ENCODE results near the gene CPSF6.
"Not testable (repeated sequence)": the region's sequence is repeated elsewhere in the genome, so short reads cannot be mapped to it uniquely, and the experiment has no call there.

The CPSF6 gene

DNA sequence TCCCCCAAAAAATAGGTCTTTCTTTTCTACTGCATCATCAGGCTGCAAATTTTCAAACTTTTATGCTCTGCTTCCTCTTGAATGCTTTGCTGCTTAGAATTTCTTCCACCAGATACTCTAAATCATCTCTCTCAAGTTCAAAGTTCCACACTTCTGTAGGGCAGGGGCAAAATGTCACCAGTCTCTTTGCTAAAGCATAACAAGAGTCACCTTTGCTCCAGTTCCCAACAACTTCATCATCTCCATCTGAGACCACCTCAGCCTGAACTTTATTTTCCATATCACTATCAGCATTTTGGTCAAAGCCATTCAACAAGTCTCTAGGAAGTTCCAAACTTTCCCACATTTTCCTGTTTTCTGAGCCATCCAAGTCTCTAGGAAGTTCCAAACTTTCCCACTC, 77.4 kb downstream of the CPSF6 start:
- H3K4me1 Mint-ChIP-seq (ENCODE audit: low read depth in 2 of 2); ATAC-seq (replicated peaks); DNase-seq; H3K4me3 Mint-ChIP-seq; H3K27ac Mint-ChIP-seq; H3K36me3 Mint-ChIP-seq (ENCODE audit: insufficient read depth); H3K9me3 Mint-ChIP-seq: not testable (repeated sequence)
- peaks cover 15 to 22% of the 10 kb centered on the region in 2 donors for H3K27me3 Mint-ChIP-seq

DNA sequence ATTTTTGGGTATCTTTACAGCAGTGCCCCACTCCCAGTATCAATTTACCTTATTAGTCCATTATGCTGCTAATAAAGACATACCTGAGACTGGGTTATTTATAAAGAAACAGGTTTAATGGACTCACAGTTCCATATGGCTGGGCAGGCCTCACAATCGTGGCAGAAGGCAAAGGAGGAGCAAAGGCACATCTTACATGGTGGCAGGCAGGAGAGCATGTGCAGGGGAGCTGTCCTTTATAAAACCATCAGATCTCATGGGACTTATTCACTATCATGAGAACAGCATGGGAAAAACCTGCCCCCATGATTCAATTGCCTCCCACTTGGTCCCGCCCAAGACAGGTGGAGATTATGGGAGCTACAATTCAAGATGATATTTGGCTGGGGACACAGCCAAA, 77.9 kb downstream of the CPSF6 start:
- not testable (repeated sequence) for ATAC-seq (replicated peaks); H3K4me1 Mint-ChIP-seq (ENCODE audit: low read depth in 2 of 2); H3K27ac Mint-ChIP-seq; H3K9me3 Mint-ChIP-seq; H3K4me3 Mint-ChIP-seq; H3K36me3 Mint-ChIP-seq (ENCODE audit: insufficient read depth); DNase-seq
- H3K27me3 Mint-ChIP-seq = peaks cover 15 to 22% of the 10 kb centered on the region in 2 donors

DNA sequence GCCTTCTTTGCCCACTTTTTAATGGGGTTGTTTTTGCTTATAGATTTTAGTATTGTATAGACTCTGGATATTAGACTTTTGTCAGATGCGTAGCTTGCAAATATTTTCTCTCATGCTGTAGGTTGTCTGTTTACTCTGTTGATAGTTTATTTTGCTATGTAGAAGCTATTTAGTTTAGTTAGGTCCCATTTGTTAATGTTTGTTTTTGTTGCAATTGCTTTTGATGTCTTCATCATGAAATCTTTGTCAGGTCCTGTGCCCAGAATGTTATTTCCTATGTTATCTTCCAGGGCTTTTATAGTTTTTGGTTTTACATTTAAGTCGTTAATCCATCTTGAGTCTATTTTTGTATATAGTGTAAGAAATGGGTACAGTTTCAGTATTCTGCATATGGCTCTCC, 78.9 kb downstream of the CPSF6 start:
- peaks cover 2% of the 10 kb centered on the region for H3K36me3 Mint-ChIP-seq (ENCODE audit: insufficient read depth)
- ATAC-seq (replicated peaks) = no peak
- no peaks in the 10 kb centered on the region for H3K4me1 Mint-ChIP-seq (ENCODE audit: low read depth in 2 of 2)
- no peak overlapping the region for H3K4me3 Mint-ChIP-seq
- H3K9me3 Mint-ChIP-seq = no peaks in the 10 kb centered on the region
- H3K27ac Mint-ChIP-seq = no peak overlapping the region
- peaks cover 18 to 31% of the 10 kb centered on the region in 2 donors for H3K27me3 Mint-ChIP-seq
- no peak for DNase-seq

DNA sequence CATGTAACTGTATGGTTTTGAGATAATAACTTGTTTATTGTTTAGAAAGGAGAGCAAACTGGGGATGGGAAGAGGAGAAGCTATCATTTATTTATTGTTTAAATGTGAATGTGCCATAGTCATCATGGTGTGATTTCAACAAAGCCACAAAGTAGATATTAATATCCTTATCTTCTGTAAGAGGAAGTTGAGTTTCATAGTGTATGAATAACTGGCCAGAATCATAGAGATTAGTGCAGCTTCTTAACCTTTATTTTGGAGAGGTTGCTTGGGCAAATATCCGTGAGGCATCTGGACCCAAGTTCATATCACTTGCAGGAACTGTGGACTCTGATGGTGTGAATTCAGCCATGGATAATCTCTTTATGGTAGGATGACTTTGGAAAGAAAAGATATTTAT, 82.0 kb downstream of the CPSF6 start:
- Mint-ChIP-seq H3K27ac (no peak overlapping the region), H3K4me3 (no peak overlapping the region), H3K36me3 (ENCODE audit: insufficient read depth) (peaks cover 2% of the 10 kb centered on the region), H3K4me1 (ENCODE audit: low read depth in 2 of 2) (no peaks in the 10 kb centered on the region), H3K9me3 (no peaks in the 10 kb centered on the region), H3K27me3 (peaks cover 27 to 38% of the 10 kb centered on the region in 2 donors)
- ATAC-seq (replicated peaks) (no peak), DNase-seq (no peak)

Measured in effector memory CD8-positive, alpha-beta T cell (primary cell).